Nephron (organoid): Measurements from ENCODE around the gene SPACDR.
A peak's percentile ranks its signal among the peaks of the same experiment; 100 is the strongest.

Source experiments
- H3K27ac Mint-ChIP-seq, 3 experiments: 2 replicates each; pipeline ENCODE4 v1.8.0; 2020; ENCODE audit warnings: mixed read lengths in 3 of 3, mild to moderate bottlenecking in 2 of 3, moderate library complexity in 1 of 3
- H3K27me3 Mint-ChIP-seq: 2 replicates; pipeline ENCODE4 v1.8.0; 2021; ENCODE audit warnings: low read depth, mild to moderate bottlenecking, moderate library complexity, mixed read lengths
- H3K36me3 Mint-ChIP-seq: 2 replicates; pipeline ENCODE4 v1.8.0; 2020; ENCODE audit warnings: low read depth, mixed read lengths
- H3K4me1 Mint-ChIP-seq: 2 replicates; pipeline ENCODE4 v1.8.0; 2020; ENCODE audit warnings: mixed read lengths
- H3K4me3 Mint-ChIP-seq, 3 experiments: 2 replicates each; pipeline ENCODE4 v1.8.0; 2020; ENCODE audit warnings: mild to moderate bottlenecking in 3 of 3, mixed read lengths in 3 of 3, moderate library complexity in 2 of 3
- H3K9me3 Mint-ChIP-seq: 2 replicates; pipeline ENCODE4 v1.8.0; 2020; ENCODE audit warnings: mixed read lengths
- TF ChIP-seq, protein P1 (sequence below), 3 experiments: fragments of 200-600 bp; sonication (generic); IDR thresholded peaks; one replicate each; pipeline ENCODE4 v1.5.0; 2021; ENCODE audit warnings: antibody characterized with exemption in 3 of 3; ENCODE audit not compliant: unreplicated experiment in 3 of 3

Gene SPACDR

DNA sequence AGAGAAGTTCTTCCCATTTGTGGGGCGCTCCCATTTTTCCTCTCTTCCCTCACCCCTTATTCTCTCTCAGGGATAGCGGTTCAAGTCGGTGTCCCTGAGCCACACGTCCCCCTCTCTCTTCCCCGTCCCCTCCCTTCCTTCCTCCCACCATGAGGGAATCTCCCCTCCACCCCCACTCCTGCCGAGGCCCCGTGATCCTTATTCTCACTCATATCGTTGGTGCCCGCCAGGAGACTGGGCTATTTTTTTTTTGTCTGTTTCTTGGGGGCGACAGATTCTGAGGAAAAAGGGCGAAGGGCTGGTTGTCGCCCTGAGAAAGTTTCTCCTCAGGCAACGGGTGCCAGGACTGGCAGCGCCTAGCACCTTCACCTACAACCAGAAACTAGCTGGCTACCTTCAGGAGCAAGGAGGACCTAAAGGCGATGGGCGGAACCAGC lies 36.3 kb downstream of the SPACDR start:
- H3K4me3 Mint-ChIP-seq, result peak overlapping the region; percentile 91 to 95 (median 94)
- peaks cover 21% of the 10 kb centered on the region for H3K4me1 Mint-ChIP-seq
- TF ChIP-seq, protein P1, sequence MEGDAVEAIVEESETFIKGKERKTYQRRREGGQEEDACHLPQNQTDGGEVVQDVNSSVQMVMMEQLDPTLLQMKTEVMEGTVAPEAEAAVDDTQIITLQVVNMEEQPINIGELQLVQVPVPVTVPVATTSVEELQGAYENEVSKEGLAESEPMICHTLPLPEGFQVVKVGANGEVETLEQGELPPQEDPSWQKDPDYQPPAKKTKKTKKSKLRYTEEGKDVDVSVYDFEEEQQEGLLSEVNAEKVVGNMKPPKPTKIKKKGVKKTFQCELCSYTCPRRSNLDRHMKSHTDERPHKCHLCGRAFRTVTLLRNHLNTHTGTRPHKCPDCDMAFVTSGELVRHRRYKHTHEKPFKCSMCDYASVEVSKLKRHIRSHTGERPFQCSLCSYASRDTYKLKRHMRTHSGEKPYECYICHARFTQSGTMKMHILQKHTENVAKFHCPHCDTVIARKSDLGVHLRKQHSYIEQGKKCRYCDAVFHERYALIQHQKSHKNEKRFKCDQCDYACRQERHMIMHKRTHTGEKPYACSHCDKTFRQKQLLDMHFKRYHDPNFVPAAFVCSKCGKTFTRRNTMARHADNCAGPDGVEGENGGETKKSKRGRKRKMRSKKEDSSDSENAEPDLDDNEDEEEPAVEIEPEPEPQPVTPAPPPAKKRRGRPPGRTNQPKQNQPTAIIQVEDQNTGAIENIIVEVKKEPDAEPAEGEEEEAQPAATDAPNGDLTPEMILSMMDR (IDR thresholded peaks at IDR 0.05; ENCODE audit: unreplicated experiment in 3 of 3), result no peak
- H3K9me3 Mint-ChIP-seq, result no peaks in the 10 kb centered on the region
- H3K27ac Mint-ChIP-seq, result peak overlapping the region; percentile 98 to 100 (median 99)
- no peaks in the 10 kb centered on the region for H3K27me3 Mint-ChIP-seq
- H3K36me3 Mint-ChIP-seq, result peaks cover 17% of the 10 kb centered on the region

DNA sequence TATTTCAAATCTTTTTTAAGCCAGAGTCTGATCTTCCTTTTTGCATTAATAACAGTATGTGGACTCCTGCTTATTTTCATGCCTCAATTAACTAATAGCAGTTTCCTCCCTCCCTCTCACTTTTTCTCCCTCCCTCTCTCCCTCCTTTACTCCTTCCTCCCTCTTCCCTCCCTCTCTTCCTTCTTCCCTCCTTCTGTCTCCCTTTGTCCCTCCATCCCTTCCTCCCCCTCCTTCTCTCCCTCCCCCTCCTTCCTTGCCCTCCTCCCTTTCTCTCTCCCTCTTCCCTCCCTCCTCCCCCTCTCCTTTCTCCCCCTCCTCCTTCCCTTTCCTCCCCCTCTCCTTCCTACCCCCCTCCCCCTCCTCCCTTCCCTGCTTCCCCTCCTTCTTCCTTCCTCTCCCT lies 37.5 kb downstream of the SPACDR start:
- TF ChIP-seq, protein P1 (IDR thresholded peaks at IDR 0.05; ENCODE audit: unreplicated experiment in 3 of 3), result no peak

DNA sequence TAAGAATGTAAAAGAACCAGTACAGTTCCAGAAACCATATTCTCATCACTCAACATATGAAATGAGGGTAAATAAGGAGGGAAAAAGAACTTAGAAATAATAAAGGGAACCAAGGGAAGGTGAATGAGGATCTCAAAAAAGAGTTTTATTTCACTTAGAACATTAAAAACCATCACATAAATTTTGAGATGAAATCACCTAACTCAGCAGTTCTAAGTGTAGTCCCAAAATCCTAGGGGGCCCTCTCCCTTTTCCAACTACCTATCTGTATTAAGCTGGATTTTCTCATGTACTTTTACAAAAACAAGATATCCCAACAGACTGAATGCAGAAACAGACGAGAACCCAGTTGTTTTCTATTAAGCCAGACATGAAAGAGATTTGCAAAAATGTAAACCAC lies 38.7 kb downstream of the SPACDR start:
- Mint-ChIP-seq H3K9me3 (no peaks in the 10 kb centered on the region), H3K4me3 (peak overlapping the region in 1 of 3 experiments; percentile 67), H3K4me1 (peaks cover under 1% of the 10 kb centered on the region), H3K36me3 (no peaks in the 10 kb centered on the region), H3K27me3 (no peaks in the 10 kb centered on the region), H3K27ac (peak overlapping the region; percentile 50 to 71 (median 58))
- TF ChIP-seq, protein P1 (IDR thresholded peaks at IDR 0.05; ENCODE audit: unreplicated experiment in 3 of 3), result no peak

More for the DNA sequence above, 37.5 kb downstream of the SPACDR start:
- Mint-ChIP-seq H3K27me3 (no peaks in the 10 kb centered on the region), H3K4me1 (peaks cover 8% of the 10 kb centered on the region), H3K9me3 (no peaks in the 10 kb centered on the region), H3K27ac (no peak overlapping the region), H3K4me3 (peak overlapping the region in 1 of 3 experiments; percentile 35), H3K36me3 (peaks cover 5% of the 10 kb centered on the region)

DNA sequence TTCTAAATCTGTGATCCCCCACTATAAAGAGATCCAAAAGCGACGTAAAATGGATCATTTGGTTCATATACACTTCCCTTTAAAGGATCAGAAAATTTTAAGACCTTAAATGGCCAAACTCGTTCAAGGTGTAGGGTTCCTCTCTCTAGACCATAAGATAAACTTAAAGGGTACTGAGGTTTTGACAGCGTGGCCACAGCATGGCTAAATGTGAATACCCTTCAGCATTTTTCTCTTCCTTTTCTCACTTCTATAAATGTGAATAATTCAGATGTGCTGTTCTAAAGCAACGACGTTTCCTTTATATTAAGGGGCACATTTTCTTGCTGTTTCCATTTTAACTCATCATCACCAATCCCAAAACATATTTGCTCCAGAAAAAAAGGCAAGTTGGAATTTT lies 40.7 kb downstream of the SPACDR start:
- H3K4me3 Mint-ChIP-seq, result no peak overlapping the region
- TF ChIP-seq, protein P1 (IDR thresholded peaks at IDR 0.05; ENCODE audit: unreplicated experiment in 3 of 3), result no peak
- no peaks in the 10 kb centered on the region for H3K4me1 Mint-ChIP-seq
- H3K36me3 Mint-ChIP-seq, result no peaks in the 10 kb centered on the region
- H3K27me3 Mint-ChIP-seq, result no peaks in the 10 kb centered on the region
- H3K9me3 Mint-ChIP-seq, result no peaks in the 10 kb centered on the region
- no peak overlapping the region for H3K27ac Mint-ChIP-seq

- peak overlapping the region in 1 of 3 experiments; percentile 36 for H3K27ac Mint-ChIP-seq
- no peaks in the 10 kb centered on the region for H3K4me1 Mint-ChIP-seq
- no peak overlapping the region for H3K4me3 Mint-ChIP-seq
- TF ChIP-seq, protein P1 (IDR thresholded peaks at IDR 0.05; ENCODE audit: unreplicated experiment in 3 of 3), result no peak
- H3K36me3 Mint-ChIP-seq, result no peaks in the 10 kb centered on the region
- no peaks in the 10 kb centered on the region for H3K27me3 Mint-ChIP-seq
- H3K9me3 Mint-ChIP-seq, result no peaks in the 10 kb centered on the region
These were observed 44.3 kb downstream of the SPACDR start for GRCh38 chr7:100419660-100420226.
